ENCODE data around the gene RNPEPL1. TPM values are rescaled to one million over a fixed set of nuclear protein-coding genes. Genes with fewer than 3 reads are reported as not detected.

Gene RNPEPL1
- total RNA-seq, 1 experiment from 2014 or later = 22.6 TPM

- no peaks in the 10 kb centered on the region for H3K9me3 ChIP-seq
- Mint-ChIP-seq H3K9me3 (ENCODE audit: unreplicated experiment) (no peaks in the 10 kb centered on the region), H3K27ac (ENCODE audit: unreplicated experiment) (no peak overlapping the region), H3K27me3 (ENCODE audit: insufficient read depth, unreplicated experiment) (no peaks in the 10 kb centered on the region), H3K4me3 (ENCODE audit: unreplicated experiment) (no peak overlapping the region), H3K4me1 (ENCODE audit: low read depth, unreplicated experiment) (peaks cover 7% of the 10 kb centered on the region), H3K36me3 (ENCODE audit: insufficient read depth, unreplicated experiment) (peaks cover 22% of the 10 kb centered on the region)
- intact Hi-C loops (cut with micrococcal nuclease; ENCODE audit: unreplicated experiment) = no loop called here
- no TSS peak for BruUV-seq (replicated peaks)
- peaks cover 6% of the 10 kb centered on the region; the same call in 1 of the 2 replicates for H3K4me1 ChIP-seq
- no peak for TF ChIP-seq CTCF (IDR thresholded peaks at IDR 0.05; ENCODE audit: insufficient read depth in 1 of 2, low read depth in 1 of 2, low read length in 1 of 2, severe bottlenecking in 1 of 2, unreplicated experiment in 1 of 2)
- no peaks in the 10 kb centered on the region for H3K36me3 ChIP-seq (ENCODE audit: control insufficient read depth, insufficient read depth, low read length)
- CTCF ChIA-PET = no interaction called here
- no peak for DNase-seq
- H3K4me3 ChIP-seq (ENCODE audit: low read depth, low read length) = no peak overlapping the region
- POLR2A ChIA-PET = no interaction called here
- H3K27me3 ChIP-seq (replicated peaks; ENCODE audit: control insufficient read depth, insufficient read depth, low read length) = no peaks in the 10 kb centered on the region
These were observed 10.0 kb upstream of the RNPEPL1 start for GRCh38 chr2:240558236-240558761.

- no TSS peak for BruUV-seq (replicated peaks)
- no peaks in the 10 kb centered on the region for H3K9me3 ChIP-seq
- Mint-ChIP-seq H3K27ac (ENCODE audit: unreplicated experiment) (no peak overlapping the region), H3K4me1 (ENCODE audit: low read depth, unreplicated experiment) (peaks cover 8% of the 10 kb centered on the region), H3K36me3 (ENCODE audit: insufficient read depth, unreplicated experiment) (peaks cover 26% of the 10 kb centered on the region), H3K4me3 (ENCODE audit: unreplicated experiment) (peak overlapping the region; percentile 78), H3K27me3 (ENCODE audit: insufficient read depth, unreplicated experiment) (no peaks in the 10 kb centered on the region), H3K9me3 (ENCODE audit: unreplicated experiment) (no peaks in the 10 kb centered on the region)
- DNase-seq = no peak
- TF ChIP-seq CTCF (IDR thresholded peaks at IDR 0.05; ENCODE audit: insufficient read depth in 1 of 2, low read depth in 1 of 2, low read length in 1 of 2, severe bottlenecking in 1 of 2, unreplicated experiment in 1 of 2) = no peak
- H3K4me1 ChIP-seq = peaks cover 6% of the 10 kb centered on the region; the same call in 1 of the 2 replicates
- peak overlapping the region; percentile 84 for H3K4me3 ChIP-seq (ENCODE audit: low read depth, low read length)
- CTCF ChIA-PET = interaction anchor here (0.8 kb wide), 1 partner anchor 21 kb away, joined by 3 read pairs; no protein-coding TSS in a partner anchor
- POLR2A ChIA-PET = no interaction called here
- H3K36me3 ChIP-seq (ENCODE audit: control insufficient read depth, insufficient read depth, low read length) = no peaks in the 10 kb centered on the region
- intact Hi-C loops (cut with micrococcal nuclease; ENCODE audit: unreplicated experiment) = no loop called here
- H3K27me3 ChIP-seq (replicated peaks; ENCODE audit: control insufficient read depth, insufficient read depth, low read length) = no peaks in the 10 kb centered on the region
These were observed 9.0 kb upstream of the RNPEPL1 start for GRCh38 chr2:240559286-240559685.

GRCh38 chr2:240560084-240560479 lies 8.2 kb upstream of the RNPEPL1 start, which contains the start of gene DUSP28:
DUSP28 (plus strand) TSS chr2:240560357; CDS start chr2:240560685, 328 bp downstream.
- peak within 1 kb of the TSS; percentile 74 for H3K27ac Mint-ChIP-seq (ENCODE audit: unreplicated experiment)
- BruUV-seq (replicated peaks) = no TSS peak
- peak within 1 kb of the TSS; percentile 78 for H3K4me3 Mint-ChIP-seq (ENCODE audit: unreplicated experiment)
- H3K27me3 Mint-ChIP-seq (ENCODE audit: insufficient read depth, unreplicated experiment) = no peaks in the 10 kb centered on the region
- POLR2A ChIA-PET = interaction anchor here (0.6 to 1.5 kb wide), 2 partner anchors 26 to 106 kb away, joined by 3 to 5 read pairs; partner anchors contain the start of gene CAPN10
- peaks cover 16% of the 10 kb centered on the region for H3K4me1 Mint-ChIP-seq (ENCODE audit: low read depth, unreplicated experiment)
- Histone ChIP-seq H3K9me3 (no peaks in the 10 kb centered on the region), H3K4me1 (peaks cover 9% of the 10 kb centered on the region), H3K27me3 (replicated peaks; ENCODE audit: control insufficient read depth, insufficient read depth, low read length) (no peaks in the 10 kb centered on the region), H3K4me3 (ENCODE audit: low read depth, low read length) (peak within 1 kb of the TSS; percentile 84), H3K36me3 (ENCODE audit: control insufficient read depth, insufficient read depth, low read length) (no peaks in the 10 kb centered on the region)
- peak; percentile 82 to 87 for DNase-seq
- intact Hi-C loops (cut with micrococcal nuclease; ENCODE audit: unreplicated experiment) = no loop called here
- CTCF ChIA-PET = interaction anchor here (1.0 kb wide), 2 partner anchors 26 to 46 kb away, joined by 3 read pairs; partner anchors contain the start of gene CAPN10
- H3K36me3 Mint-ChIP-seq (ENCODE audit: insufficient read depth, unreplicated experiment) = peaks cover 26% of the 10 kb centered on the region
- no peak for TF ChIP-seq CTCF (IDR thresholded peaks at IDR 0.05; ENCODE audit: insufficient read depth in 1 of 2, low read depth in 1 of 2, low read length in 1 of 2, severe bottlenecking in 1 of 2, unreplicated experiment in 1 of 2)
- no peaks in the 10 kb centered on the region for H3K9me3 Mint-ChIP-seq (ENCODE audit: unreplicated experiment)
